ENCODE measurements around the gene TMEM30A.

GRCh38 chr6:75275067-75275466 is 9.5 kb downstream of the TMEM30A start:
- TF ChIP-seq CTCF (IDR thresholded peaks at IDR 0.05), result no peak
- TF ChIP-seq EP300 (IDR thresholded peaks at IDR 0.05), result no peak

Measured in tibial nerve (tissue), 4 donors.